ENCODE measurements around the gene RNF151. TPM values are rescaled to one million over a fixed set of nuclear protein-coding genes. Genes with fewer than 3 reads are reported as not detected.
"Not testable (repeated sequence)": the region's sequence is repeated elsewhere in the genome, so short reads cannot be mapped to it uniquely, and the experiment has no call there.

RNF151 gene
- total and polyA plus RNA-seq, 11 donors = not detected

DNA sequence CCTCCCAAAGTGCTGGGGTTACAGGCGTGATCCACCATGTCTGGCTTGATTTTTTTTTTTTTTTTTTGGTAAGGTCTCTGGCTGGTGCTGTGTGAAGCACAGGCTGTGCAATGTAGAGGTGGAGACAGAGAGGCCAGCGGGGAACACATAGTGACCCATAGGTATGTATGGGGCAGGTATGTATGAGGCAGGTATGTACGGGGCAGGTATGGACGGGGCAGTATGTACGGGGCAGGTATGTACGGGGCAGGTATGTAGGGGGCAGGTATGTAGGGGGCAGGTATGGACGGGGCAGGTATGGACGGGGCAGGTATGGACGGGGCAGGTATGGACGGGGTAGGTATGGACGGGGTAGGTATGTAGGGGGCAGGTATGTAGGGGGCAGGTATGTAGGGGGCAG, 17.1 kb upstream of the RNF151 start:
- ATAC-seq (no peak), DNase-seq (no peak)
- H3K9me3 ChIP-seq = no peaks in the 10 kb centered on the region
- H3K27me3 ChIP-seq = no peaks in the 10 kb centered on the region
- no peak for TF ChIP-seq CTCF (IDR thresholded peaks at IDR 0.05)
- no peak for TF ChIP-seq POLR2A (IDR thresholded peaks at IDR 0.05)
- intact Hi-C loops (cut with DNase I) = no loop called here
- peaks cover 0 to 30% (median 5%) of the 10 kb centered on the region in 12 donors for H3K4me1 ChIP-seq
- H3K27ac ChIP-seq = peak overlapping the region in 1 of 12 donors; percentile 37
- peaks cover 0 to 4% (median 0%) of the 10 kb centered on the region in 9 donors for H3K36me3 ChIP-seq
- no peak overlapping the region for H3K4me3 ChIP-seq
- WGBS, 4 donors = 86 to 94% (median 93%) methylated on average over 10 to 11 of the region's 11 CpGs

GRCh38 chr16:1950047-1950446, 16.6 kb upstream of the RNF151 start:
- WGBS, 4 donors = 39 to 68% (median 55%) methylated on average over 4 to 7 of the region's 7 CpGs
- ATAC-seq (peak; percentile 4 to 36 (median 22)), DNase-seq (peak in 1 of 5 donors; percentile 55)
- intact Hi-C loops (cut with DNase I) = no loop called here
- Histone ChIP-seq H3K27ac (peak overlapping the region; percentile 59 to 97 (median 83)), H3K4me3 (no peak overlapping the region), H3K36me3 (peaks cover 0 to 4% (median 0%) of the 10 kb centered on the region in 9 donors), H3K9me3 (no peaks in the 10 kb centered on the region), H3K4me1 (peaks cover 0 to 30% (median 5%) of the 10 kb centered on the region in 12 donors), H3K27me3 (no peaks in the 10 kb centered on the region)
- no peak for TF ChIP-seq CTCF (IDR thresholded peaks at IDR 0.05)
- TF ChIP-seq POLR2A (IDR thresholded peaks at IDR 0.05) = no peak

GRCh38 chr16:1950559-1950958, 16.1 kb upstream of the RNF151 start:
- H3K4me1 ChIP-seq = peaks cover 0 to 30% (median 5%) of the 10 kb centered on the region in 12 donors
- peak; percentile 39 to 76 (median 60) for ATAC-seq
- no peak overlapping the region for H3K4me3 ChIP-seq
- peaks cover 0 to 4% (median 0%) of the 10 kb centered on the region in 9 donors for H3K36me3 ChIP-seq
- TF ChIP-seq POLR2A (IDR thresholded peaks at IDR 0.05) (no peak), CTCF (IDR thresholded peaks at IDR 0.05) (no peak)
- DNase-seq = peak in 4 of 5 donors; percentile 64 to 83 (median 70)
- 49 to 72% (median 59%) methylated on average over 8 to 19 of the region's 19 CpGs for WGBS, 4 donors
- H3K27me3 ChIP-seq = no peaks in the 10 kb centered on the region
- no peaks in the 10 kb centered on the region for H3K9me3 ChIP-seq
- peak overlapping the region; percentile 59 to 97 (median 83) for H3K27ac ChIP-seq
- intact Hi-C loops (cut with DNase I) = no loop called here

- DNase-seq = peak in 2 of 5 donors; percentile 20 to 40
- 53 to 94% (median 63%) methylated on average over 4 to 22 of the region's 22 CpGs for WGBS, 4 donors
- intact Hi-C loops (cut with DNase I) = no loop called here
- H3K9me3 ChIP-seq = no peaks in the 10 kb centered on the region
- no peaks in the 10 kb centered on the region for H3K36me3 ChIP-seq
- peak overlapping the region; percentile 32 to 62 (median 54) for H3K4me3 ChIP-seq
- H3K27ac ChIP-seq = peak overlapping the region; percentile 75 to 99 (median 96)
- ATAC-seq = peak in 3 of 4 donors; percentile 17 to 23 (median 22)
- H3K27me3 ChIP-seq = no peaks in the 10 kb centered on the region
- H3K4me1 ChIP-seq = peaks cover 0 to 33% (median 5%) of the 10 kb centered on the region in 12 donors
- no peak for TF ChIP-seq POLR2A (IDR thresholded peaks at IDR 0.05)
- TF ChIP-seq CTCF (IDR thresholded peaks at IDR 0.05) = no peak
Observed at GRCh38 chr16:1953734-1954133, 12.9 kb upstream of the RNF151 start.

DNA sequence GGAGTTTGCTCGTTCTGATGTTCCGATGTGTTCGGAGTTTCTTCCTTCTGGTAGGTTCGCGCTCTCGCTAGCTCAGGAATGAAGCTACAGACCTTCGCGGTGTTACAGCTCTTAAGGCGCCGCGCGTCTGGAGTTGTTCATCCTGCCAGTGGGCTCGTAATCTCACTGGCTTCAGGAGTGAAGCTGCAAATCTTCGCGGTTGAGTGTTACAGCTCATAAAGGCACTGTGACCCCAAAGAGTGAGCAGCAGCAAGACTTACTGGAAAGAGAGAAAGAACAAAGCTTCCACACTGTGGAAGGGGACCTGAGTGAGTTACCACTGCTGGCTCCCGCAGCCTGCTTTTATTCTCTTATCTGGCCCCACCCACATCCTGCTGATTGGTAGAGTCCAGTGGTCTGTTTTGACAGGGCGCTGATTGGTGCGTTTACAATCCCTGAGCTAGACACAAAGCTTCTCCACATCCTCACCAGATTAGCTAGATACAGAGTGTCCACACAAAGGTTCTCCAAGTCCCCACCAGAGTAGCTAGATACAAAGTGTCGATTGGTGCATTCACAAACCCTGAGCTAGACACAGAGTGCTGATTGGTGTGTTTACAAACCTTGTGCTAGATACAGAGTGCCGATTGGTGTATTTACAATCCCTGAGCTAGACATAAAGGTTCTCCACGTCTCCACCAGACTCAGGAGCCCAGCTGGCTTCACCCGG, 9.1 kb upstream of the RNF151 start:
- ATAC-seq; intact Hi-C loops (cut with DNase I): not testable (repeated sequence)

DNA sequence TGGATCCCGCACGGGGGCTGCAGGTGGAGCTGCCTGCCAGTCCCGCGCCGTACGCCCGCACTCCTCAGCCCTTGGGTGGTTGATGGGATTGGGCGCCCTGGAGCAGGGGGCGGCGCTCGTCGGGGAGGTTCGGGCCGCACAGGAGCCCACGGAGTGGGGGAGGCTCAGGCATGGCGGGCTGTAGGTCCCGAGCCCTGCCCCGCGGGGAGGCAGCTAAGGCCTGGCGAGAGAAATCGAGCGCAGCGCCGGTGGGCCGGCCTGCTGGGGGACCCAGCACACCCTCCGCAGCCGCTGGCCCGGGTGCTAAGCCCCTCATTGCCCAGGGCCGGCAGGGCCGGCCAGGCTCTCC, 8.5 kb upstream of the RNF151 start:
- ATAC-seq; intact Hi-C loops (cut with DNase I); H3K27me3 ChIP-seq; H3K4me3 ChIP-seq; H3K9me3 ChIP-seq; H3K27ac ChIP-seq: not testable (repeated sequence)
- DNase-seq = peak in 1 of 5 donors; percentile 23
- Histone ChIP-seq H3K4me1 (peaks cover 6 to 36% (median 22%) of the 10 kb centered on the region in 12 donors), H3K36me3 (peaks cover 0 to 26% (median 22%) of the 10 kb centered on the region in 9 donors)
- 58 to 79% (median 73%) methylated on average over 7 to 30 of the region's 30 CpGs for WGBS, 4 donors

More for the DNA sequence above, 9.1 kb upstream of the RNF151 start:
- peak in 1 of 5 donors; percentile 15 for DNase-seq
- not testable (repeated sequence) for H3K27me3 ChIP-seq, H3K4me3 ChIP-seq, H3K9me3 ChIP-seq, H3K27ac ChIP-seq
- peaks cover 0 to 20% (median 17%) of the 10 kb centered on the region in 9 donors for H3K36me3 ChIP-seq
- H3K4me1 ChIP-seq = peaks cover 4 to 35% (median 18%) of the 10 kb centered on the region in 12 donors
- WGBS, 4 donors = 85 to 92% (median 88%) methylated on average over 16 to 22 of the region's 22 CpGs

Measured in heart left ventricle (tissue), 16 donors.